ENCODE measurements around the gene UTS2B.
"Not testable (repeated sequence)": the region's sequence is repeated elsewhere in the genome, so short reads cannot be mapped to it uniquely, and the experiment has no call there.

Gene UTS2B

GRCh38 chr3:191259486-191259885 lies 70.8 kb downstream of the UTS2B start:
- H3K36me3 Mint-ChIP-seq, result no peaks in the 10 kb centered on the region
- no peak overlapping the region for H3K27ac Mint-ChIP-seq
- no peaks in the 10 kb centered on the region for H3K4me1 Mint-ChIP-seq (ENCODE audit: low read depth)
- H3K9me3 Mint-ChIP-seq (ENCODE audit: low read depth), result no peaks in the 10 kb centered on the region
- no peaks in the 10 kb centered on the region for H3K27me3 Mint-ChIP-seq
- H3K4me3 Mint-ChIP-seq, result no peak overlapping the region

GRCh38 chr3:191257286-191257685 lies 73.0 kb downstream of the UTS2B start:
- Mint-ChIP-seq H3K36me3 (no peaks in the 10 kb centered on the region), H3K9me3 (ENCODE audit: low read depth) (no peaks in the 10 kb centered on the region), H3K27ac (no peak overlapping the region), H3K4me3 (no peak overlapping the region), H3K27me3 (no peaks in the 10 kb centered on the region), H3K4me1 (ENCODE audit: low read depth) (no peaks in the 10 kb centered on the region)

- Mint-ChIP-seq H3K27ac (no peak overlapping the region), H3K9me3 (ENCODE audit: low read depth) (no peaks in the 10 kb centered on the region), H3K4me1 (ENCODE audit: low read depth) (no peaks in the 10 kb centered on the region), H3K36me3 (no peaks in the 10 kb centered on the region), H3K27me3 (no peaks in the 10 kb centered on the region), H3K4me3 (no peak overlapping the region)
Observed at GRCh38 chr3:191256405-191256804, 73.9 kb downstream of the UTS2B start.

GRCh38 chr3:191255156-191255555 lies 75.2 kb downstream of the UTS2B start:
- H3K4me3 Mint-ChIP-seq, result no peak overlapping the region
- H3K27ac Mint-ChIP-seq, result no peak overlapping the region
- no peaks in the 10 kb centered on the region for H3K9me3 Mint-ChIP-seq (ENCODE audit: low read depth)
- H3K4me1 Mint-ChIP-seq (ENCODE audit: low read depth), result no peaks in the 10 kb centered on the region
- no peaks in the 10 kb centered on the region for H3K27me3 Mint-ChIP-seq
- H3K36me3 Mint-ChIP-seq, result no peaks in the 10 kb centered on the region

DNA sequence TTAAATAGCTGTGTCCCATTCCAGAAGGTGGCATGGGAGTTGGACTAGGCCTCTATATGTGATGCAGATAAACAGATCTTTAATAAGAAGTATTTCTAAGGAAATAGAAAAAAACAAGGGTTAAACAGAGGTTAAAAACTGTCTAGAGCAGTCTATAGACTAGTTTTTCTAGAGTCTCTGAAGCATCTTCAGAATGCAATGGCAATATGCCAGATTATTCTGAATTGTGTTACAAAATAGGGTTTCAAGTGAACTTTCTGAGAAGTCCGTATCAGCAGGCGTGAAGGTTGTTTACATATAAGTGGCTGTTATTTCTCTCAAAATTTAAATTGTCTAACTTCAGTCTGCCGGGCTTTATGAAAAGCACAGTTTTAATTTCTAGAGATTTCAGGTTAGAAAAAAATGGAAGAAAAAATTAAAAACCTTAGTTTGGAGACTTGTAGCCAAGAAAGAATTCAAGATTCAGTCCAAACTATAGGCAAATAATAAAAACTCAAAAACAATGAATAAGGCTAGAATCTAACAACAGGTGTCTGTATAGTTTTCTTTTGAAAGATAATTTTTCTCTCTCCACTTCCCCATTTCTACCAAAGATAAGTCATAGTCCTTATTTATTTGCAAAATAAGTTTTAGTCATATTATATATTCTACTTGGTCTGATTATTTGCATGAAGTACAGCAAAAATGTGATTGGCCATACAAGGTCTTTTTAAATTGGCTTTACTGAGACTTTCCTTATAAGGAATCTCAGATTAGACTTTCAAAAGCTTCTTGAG lies 76.0 kb downstream of the UTS2B start:
- Mint-ChIP-seq H3K36me3 (no peaks in the 10 kb centered on the region), H3K27me3 (no peaks in the 10 kb centered on the region), H3K4me3 (no peak overlapping the region), H3K4me1 (ENCODE audit: low read depth) (no peaks in the 10 kb centered on the region), H3K9me3 (ENCODE audit: low read depth) (no peaks in the 10 kb centered on the region), H3K27ac (no peak overlapping the region)

DNA sequence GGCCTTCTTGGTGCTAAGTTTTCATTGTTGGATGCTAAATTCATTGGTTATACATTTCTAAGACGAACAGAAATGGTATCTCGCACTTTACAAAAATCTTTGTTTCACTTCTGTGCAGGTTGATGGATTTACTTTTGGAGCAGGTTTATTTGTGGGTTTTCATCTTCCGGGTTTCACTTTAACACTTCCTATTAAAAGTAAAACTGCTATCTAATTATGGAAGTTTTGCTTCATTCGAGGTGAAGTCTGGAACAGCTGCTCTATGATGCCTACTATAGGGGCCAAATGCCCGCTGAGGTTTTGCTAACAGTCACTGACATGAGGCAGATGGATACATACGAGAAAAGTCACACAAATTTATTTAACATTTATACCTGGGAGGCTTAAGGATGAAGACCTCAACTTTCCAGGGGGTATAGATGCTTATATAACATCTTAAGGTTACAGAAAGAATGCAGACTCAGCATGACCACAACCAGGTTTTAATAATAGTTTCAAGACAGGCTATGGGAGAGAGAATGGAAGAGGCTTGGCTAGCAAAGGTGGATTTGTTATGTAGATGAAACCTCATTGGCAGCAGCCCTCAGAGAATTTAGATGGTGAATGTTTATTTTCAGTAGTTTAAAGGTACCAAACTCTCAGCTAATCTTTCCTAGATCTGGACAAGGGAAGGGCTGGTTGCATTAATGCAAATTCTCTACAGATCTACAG lies 77.1 kb downstream of the UTS2B start:
- no peaks in the 10 kb centered on the region for H3K4me1 Mint-ChIP-seq (ENCODE audit: low read depth)
- no peak overlapping the region for H3K4me3 Mint-ChIP-seq
- no peak overlapping the region for H3K27ac Mint-ChIP-seq

DNA sequence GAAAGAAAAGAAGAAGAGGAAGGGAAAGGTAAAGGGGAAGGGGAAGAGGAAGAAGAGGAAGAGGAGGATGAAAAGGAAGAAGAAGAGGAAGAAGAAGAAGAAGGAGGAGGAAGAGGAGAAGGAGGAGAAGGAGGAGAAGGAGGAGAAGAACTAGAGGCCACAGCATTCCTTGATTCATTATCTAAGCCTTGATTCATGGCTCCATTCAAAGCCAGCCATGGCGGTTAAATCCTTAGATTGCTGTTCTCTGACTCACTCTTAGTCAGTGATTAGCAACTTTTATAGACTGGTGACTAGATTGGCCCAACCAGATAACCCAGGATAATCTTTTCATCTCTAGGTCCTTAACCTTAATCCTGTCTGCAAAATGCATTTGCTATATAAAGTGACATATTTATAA lies 83.7 kb downstream of the UTS2B start:
- Mint-ChIP-seq H3K4me1 (ENCODE audit: low read depth) (no peaks in the 10 kb centered on the region), H3K9me3 (ENCODE audit: low read depth) (no peaks in the 10 kb centered on the region), H3K36me3 (no peaks in the 10 kb centered on the region), H3K27ac (no peak overlapping the region), H3K27me3 (no peaks in the 10 kb centered on the region), H3K4me3 (no peak overlapping the region)

More for the DNA sequence above, 77.1 kb downstream of the UTS2B start:
- Mint-ChIP-seq H3K27me3 (no peaks in the 10 kb centered on the region), H3K9me3 (ENCODE audit: low read depth) (no peaks in the 10 kb centered on the region), H3K36me3 (no peaks in the 10 kb centered on the region)

DNA sequence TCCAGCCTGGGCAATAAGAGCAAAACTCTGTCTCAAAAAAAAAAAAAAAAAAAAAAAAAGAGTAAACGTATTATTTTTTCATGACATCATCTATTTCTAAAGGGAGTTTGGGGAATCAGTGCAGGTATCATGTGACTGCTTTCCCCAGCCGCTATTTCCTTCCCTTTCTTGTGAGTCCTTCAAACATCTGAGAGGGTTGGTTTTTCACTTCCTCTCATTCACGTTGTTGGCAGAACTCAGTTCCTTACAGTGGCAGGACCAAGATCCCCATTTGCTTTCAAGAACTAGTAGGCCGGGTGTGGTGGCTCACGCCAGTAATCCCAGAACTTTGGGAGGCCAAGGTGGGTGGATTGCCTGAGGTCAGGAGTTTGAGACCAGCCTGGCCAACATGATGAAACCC lies 84.3 kb downstream of the UTS2B start:
- H3K4me3 Mint-ChIP-seq; H3K9me3 Mint-ChIP-seq (ENCODE audit: low read depth); H3K36me3 Mint-ChIP-seq; H3K27me3 Mint-ChIP-seq; H3K27ac Mint-ChIP-seq; H3K4me1 Mint-ChIP-seq (ENCODE audit: low read depth): not testable (repeated sequence)

DNA sequence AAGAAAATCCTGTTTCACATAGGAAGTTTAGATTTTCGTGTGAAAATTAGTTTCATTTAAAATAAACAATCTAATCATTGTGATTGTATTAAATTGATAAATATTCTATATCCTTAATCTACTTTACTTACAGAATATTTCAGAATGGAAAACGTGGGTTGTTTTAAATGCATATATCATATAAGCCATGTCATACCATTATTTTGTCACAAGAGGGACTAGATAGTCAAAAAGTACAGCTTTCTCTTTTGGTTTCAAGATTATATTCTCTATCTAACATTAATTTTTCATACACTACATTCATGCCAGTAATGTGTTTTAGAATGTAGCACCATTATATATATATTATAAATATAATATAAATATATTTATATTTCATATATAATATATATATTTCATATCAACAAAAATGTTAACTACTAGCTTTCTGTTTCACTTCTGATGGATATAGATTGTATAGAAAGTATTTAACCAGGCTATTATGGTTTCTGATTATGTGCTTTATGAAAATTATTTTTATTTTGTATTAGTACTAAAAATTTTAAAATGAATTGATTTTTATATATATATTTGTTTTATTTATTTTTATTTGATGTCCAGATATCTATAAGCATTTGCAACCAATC lies 86.0 kb downstream of the UTS2B start:
- no peaks in the 10 kb centered on the region for H3K4me1 Mint-ChIP-seq (ENCODE audit: low read depth)
- H3K9me3 Mint-ChIP-seq (ENCODE audit: low read depth), result no peaks in the 10 kb centered on the region
- no peaks in the 10 kb centered on the region for H3K27me3 Mint-ChIP-seq
- no peaks in the 10 kb centered on the region for H3K36me3 Mint-ChIP-seq
- no peak overlapping the region for H3K27ac Mint-ChIP-seq
- H3K4me3 Mint-ChIP-seq, result no peak overlapping the region

DNA sequence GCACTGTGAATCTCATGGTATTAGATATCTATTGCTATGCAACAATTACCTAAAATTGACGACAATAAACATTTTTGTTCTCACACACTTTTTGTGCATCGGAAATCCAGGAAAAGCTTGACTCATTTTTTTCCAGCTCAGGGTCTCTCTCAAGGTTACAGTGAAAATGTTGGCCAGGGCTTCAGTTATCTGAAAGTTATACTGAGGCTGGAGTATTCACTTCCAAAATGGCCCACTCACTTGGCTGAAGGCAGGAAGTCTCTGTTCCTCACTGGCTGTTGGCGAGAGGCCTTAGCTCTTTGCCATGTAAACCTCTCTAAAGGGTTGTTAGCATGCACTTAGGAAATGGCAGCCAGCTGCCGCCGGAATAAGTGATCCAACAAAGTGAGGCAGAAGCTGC lies 89.8 kb downstream of the UTS2B start:
- H3K4me3 Mint-ChIP-seq, result no peak overlapping the region
- H3K36me3 Mint-ChIP-seq, result no peaks in the 10 kb centered on the region
- no peaks in the 10 kb centered on the region for H3K4me1 Mint-ChIP-seq (ENCODE audit: low read depth)
- no peak overlapping the region for H3K27ac Mint-ChIP-seq
- no peaks in the 10 kb centered on the region for H3K9me3 Mint-ChIP-seq (ENCODE audit: low read depth)
- H3K27me3 Mint-ChIP-seq, result no peaks in the 10 kb centered on the region

DNA sequence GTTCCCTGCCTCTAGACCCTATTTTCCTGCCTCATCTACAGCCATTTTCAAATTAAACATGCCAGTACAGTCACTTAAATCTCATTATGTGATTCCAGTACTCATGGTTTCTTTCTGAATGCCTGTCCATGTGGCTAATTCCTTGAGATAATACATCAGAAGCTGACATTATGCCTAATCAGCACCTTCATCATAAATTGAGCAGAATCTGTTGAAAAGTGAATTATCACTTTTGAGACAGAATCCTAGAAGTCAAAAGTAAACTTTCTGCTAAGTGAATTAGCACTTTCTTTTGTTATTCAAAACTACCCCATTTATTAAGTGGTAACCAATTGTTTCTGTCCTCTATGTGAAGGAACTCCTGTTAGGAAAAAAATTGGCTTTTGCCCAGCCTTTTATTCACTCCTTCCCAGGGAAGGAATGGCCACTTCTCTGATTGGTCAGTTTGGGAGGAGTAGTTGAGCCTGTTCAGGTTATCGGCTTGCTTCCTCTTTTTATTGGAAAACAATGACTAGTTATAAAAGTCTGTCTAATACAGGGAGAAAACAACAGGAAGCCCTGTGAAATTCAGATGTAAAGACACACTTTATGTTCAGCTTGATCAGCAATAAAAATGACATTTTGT lies 90.8 kb downstream of the UTS2B start:
- Mint-ChIP-seq H3K27me3 (no peaks in the 10 kb centered on the region), H3K36me3 (no peaks in the 10 kb centered on the region), H3K4me3 (no peak overlapping the region), H3K4me1 (ENCODE audit: low read depth) (no peaks in the 10 kb centered on the region), H3K9me3 (ENCODE audit: low read depth) (no peaks in the 10 kb centered on the region), H3K27ac (no peak overlapping the region)

DNA sequence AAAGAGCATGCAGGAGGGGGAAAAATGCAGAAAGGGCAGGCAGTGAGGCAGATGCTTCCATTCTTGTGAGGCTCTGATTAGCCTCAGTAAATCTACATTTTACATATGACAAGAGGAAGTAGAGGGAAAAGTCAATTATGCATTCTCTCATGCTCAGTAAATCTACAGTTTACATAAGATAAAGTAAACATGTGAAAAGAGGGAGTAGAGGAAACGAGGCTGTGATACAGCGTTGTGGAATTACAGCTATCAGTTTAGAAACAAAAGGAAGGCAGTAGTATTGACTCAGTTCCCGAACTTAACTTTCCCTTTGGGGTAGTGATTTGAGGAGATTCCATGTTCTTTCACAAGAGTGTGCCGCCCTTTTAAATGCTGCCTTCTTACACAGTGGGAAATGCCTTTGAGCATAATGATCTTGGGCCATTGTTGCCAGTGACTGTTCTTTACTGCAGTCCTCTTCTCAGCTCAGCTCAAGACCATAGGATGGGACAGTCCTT lies 92.0 kb downstream of the UTS2B start:
- H3K4me3 Mint-ChIP-seq, result no peak overlapping the region
- H3K36me3 Mint-ChIP-seq, result no peaks in the 10 kb centered on the region
- H3K9me3 Mint-ChIP-seq (ENCODE audit: low read depth), result no peaks in the 10 kb centered on the region

GRCh38 chr3:191237047-191237882 lies 93.1 kb downstream of the UTS2B start:
- Mint-ChIP-seq H3K27me3 (no peaks in the 10 kb centered on the region), H3K36me3 (no peaks in the 10 kb centered on the region), H3K27ac (no peak overlapping the region), H3K9me3 (ENCODE audit: low read depth) (no peaks in the 10 kb centered on the region), H3K4me3 (no peak overlapping the region), H3K4me1 (ENCODE audit: low read depth) (no peaks in the 10 kb centered on the region)

More for the DNA sequence above, 92.0 kb downstream of the UTS2B start:
- Mint-ChIP-seq H3K4me1 (ENCODE audit: low read depth) (no peaks in the 10 kb centered on the region), H3K27ac (no peak overlapping the region), H3K27me3 (no peaks in the 10 kb centered on the region)

DNA sequence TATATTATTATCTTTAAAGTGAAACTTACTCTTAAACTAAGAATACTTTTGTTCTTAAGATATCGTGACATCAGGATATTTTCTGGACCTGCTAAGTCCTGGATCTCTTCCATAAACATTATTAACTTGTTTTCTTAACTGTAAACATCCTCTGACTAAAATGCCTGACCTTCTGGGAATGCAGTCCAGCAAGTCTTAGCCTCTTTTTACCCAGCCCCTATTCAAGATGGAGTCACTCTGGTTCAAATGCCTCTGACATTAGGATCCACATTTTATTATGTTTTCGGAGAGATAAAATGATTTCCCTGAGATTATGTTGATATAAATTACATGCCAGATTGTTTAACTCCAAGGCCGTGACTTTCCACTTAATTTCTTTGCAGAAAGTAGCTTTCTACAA lies 93.7 kb downstream of the UTS2B start:
- Mint-ChIP-seq H3K4me1 (ENCODE audit: low read depth) (no peaks in the 10 kb centered on the region), H3K4me3 (no peak overlapping the region), H3K27me3 (no peaks in the 10 kb centered on the region), H3K9me3 (ENCODE audit: low read depth) (no peaks in the 10 kb centered on the region), H3K27ac (no peak overlapping the region), H3K36me3 (no peaks in the 10 kb centered on the region)
